Measurements from ENCODE around the gene GAB1.
A peak's percentile ranks its signal among the peaks of the same experiment; 100 is the strongest.

Gene GAB1

DNA sequence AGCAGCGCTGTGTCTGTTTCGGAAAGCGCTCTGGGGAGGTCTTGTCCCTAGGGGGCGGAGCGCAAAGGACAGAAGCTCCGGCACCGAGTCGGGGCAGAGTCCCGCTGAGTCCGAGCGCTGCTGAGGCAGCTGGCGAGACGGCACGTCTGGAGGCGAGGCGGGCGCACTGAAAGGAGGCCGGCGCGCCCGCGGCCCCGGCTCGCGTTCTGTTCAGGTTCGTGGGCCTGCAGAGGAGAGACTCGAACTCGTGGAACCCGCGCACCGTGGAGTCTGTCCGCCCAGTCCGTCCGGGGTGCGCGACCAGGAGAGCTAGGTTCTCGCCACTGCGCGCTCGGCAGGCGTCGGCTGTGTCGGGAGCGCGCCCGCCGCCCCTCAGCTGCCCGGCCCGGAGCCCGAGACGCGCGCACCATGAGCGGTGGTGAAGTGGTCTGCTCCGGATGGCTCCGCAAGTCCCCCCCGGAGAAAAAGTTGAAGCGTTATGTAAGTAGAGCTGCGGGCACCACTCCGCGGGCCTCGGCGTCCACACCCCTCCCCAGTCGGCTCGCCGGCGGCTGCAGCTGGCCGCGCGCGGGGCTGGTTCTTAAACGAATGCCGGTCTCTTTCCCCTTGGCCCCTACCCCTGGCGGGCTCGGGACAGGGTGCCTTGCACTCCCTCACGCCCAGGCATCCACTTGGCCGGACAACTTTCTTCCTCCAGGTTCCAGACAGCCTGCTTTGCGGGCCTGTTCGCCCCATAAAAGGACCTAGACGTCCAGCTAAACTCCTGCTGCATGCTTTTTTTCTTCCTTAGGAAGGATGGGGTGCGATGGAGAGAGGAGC is at the start of gene GAB1:
TSS of gene GAB1 (plus strand) at position 96 of the 819 bp plus-strand sequence. CDS start at position 409, 313 bp downstream.
- FAIRE-seq, result no peak

DNA sequence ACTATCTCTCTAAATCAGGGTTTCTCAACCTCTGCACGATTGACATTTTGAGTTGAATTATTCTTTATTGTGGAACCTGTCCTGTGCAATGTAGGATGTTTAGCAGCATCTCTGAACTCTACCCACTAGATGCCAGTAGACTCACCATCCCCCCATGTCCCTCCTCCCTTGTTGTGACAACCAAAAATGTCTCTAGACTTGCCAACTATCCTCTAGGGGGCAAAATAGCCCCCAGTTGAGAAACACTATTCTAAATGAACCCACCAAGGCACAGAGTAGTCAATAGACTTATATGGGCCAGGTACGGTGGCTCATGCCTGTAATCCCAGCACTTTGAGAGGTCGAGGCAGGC is 49.1 kb upstream of the GAB1 start:
- FAIRE-seq, result no peak

DNA sequence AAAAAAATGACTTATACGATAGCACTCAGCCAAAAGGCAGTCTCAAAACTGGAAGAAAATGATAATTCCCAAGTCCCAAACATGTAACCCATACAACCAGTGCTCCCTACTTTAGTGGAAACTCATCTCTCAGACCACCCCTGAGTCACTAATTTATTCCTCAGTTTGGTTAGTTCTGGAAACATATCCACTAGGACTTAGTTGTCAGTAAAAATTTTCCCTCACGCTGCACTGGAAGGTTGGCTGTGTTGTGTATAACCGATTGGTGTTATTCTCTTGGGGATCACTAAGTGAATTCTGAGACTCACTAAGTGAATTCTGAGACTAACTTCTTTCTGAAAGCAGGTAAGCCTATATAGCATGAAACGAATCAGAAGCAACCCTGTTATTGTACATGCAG is 48.5 kb upstream of the GAB1 start:
- FAIRE-seq, result no peak

DNA sequence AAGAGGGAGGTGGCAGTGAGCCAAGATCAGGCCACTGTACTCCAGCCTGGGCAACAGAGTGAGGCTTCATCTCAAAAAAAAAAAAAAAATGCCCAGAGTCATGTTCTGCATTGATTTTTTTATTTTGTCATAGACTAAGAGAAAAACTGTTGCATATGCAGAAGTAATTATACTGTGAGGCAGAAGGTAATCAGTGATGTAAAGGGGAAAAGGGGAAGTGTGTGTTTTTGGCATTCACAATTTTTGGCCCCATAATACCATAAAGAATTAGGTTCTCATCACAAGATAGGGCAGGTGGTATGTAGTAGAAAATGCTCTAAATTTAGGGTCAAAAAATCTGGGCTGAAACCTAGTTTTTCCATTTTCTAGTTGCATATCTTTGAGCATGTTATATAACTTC is 47.3 kb upstream of the GAB1 start:
- FAIRE-seq, result no peak

DNA sequence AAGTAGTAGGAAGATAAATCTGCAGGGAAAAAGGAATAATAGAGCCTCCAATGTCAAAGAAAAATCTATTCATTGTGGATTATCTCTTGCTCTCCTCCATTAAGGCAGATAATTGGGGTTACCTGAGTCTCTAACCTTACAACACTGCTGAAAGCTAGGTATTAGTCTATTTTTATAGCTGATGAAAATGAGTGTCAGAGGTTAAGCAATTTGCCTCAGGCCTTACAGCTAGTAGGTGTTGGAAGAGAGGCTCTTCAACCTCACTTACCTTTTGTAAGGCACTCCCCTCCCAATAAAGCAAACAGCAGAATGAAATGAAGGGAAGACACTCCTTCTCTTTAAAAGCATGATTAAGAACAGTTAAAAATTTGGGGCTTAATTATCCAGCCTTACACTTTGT is 45.4 kb upstream of the GAB1 start:
- no peak for FAIRE-seq

DNA sequence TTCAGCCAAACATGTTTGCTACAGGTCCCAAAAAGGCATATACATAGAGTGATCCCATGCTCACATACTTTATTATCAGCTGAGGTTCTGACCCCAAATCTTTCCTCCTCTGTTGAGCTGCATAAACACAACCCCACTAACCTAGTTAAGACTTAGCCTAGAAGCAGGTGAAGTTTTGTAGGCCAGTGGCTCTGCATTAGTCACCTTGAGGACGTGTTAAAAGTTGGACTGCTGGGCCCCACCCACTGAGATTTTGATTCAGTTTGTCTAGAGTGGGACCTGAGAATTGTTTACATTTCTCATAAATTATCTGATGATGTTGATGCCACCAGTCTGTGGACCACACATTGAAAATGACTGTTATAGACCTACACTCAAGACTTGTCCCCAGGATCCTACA is 43.8 kb upstream of the GAB1 start:
- FAIRE-seq, result no peak

DNA sequence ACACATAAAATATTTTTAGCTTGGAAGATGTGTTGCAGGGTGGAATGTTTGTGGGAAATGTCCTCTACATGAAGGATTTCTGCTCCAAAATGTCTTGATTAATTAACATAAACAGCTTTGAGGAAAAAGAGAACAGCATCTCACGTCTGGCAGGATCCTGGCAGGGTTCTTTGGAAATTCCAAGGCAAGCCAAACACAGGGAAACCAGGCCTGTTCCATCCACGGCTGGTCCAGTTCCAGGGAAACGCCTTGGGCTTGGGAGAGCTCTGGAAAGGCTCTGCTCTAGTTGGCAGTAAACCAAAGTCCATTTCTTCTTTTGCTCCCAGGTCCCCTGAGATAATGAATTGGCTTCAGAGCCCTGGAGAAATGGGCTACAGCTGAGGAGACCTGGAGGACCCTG is 42.4 kb upstream of the GAB1 start:
- no peak for FAIRE-seq

DNA sequence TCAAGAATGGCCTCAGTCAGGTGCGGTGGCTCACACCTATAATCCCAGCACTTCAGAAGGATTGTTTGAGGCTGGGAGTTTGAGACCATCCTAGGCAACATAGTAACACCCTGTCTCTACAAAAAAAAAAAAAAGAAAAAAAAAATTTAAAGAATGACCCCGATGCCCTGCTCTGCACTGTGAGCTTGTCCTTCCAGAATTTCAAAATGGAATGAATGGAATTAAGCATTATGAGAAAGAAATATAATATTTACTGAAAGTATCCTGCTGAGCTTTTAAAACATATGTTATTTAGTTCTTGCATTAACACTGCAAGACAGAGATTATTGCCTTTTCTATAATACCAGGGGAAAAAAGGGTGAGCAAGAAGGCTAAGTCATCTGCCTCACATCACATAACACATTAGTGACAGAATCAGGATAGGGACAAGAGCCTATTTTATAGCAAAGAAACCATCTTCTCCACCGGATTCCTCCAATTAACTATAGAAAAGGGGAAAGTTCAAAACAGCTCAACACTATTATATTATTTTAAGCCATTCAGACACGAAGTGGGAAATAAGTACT is 41.9 kb upstream of the GAB1 start:
- FAIRE-seq, result no peak

DNA sequence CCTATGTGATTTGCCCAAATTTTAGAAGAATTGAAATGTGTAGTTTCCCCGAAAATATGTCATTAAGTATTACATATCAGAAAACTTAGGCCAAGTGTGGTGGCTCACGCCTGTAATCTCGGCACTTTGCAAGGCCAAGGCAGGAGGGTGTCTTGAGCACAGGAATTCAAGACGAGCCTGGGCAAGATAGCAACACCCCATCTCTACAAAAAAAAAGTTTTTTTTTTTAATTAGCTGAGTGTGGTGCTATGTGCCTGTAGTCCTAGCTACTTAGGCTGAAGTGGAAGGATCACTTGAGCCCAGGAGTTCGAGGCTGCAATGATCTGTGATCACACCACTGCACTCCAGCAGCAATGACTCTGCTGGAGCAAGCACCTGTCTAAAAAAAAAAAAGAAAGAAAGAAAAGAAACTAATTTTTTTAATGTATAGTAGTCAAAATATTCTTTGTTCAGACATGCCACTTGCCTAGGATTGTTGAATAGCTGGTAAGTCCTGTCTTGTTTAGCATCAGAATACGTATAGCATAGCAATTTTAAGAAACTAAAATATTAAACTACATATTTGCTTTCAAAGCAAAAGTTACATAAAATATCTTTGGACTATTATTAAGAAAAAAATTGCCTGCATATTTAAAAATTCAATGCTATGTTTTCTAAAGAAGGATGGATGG is 40.1 kb upstream of the GAB1 start:
- no peak for FAIRE-seq

DNA sequence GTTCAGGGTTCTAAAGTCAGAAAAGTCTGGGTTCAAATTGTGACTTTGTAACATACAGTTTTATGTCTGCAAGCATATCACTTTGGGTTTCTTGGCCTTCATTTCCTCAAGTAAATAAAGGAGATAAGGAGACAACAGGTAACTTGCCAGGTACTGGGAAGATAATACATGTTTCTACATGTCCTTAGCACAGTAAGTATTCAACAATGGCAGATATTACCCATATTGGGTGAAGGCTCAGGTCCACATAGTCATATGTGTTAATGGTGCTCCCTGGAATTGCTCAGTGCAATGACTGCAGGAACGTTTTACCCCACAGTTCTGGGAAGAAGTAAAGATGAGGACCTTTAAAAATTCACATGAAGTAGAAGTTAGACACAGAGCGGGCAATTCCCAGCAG is 35.8 kb upstream of the GAB1 start:
- FAIRE-seq, result no peak

DNA sequence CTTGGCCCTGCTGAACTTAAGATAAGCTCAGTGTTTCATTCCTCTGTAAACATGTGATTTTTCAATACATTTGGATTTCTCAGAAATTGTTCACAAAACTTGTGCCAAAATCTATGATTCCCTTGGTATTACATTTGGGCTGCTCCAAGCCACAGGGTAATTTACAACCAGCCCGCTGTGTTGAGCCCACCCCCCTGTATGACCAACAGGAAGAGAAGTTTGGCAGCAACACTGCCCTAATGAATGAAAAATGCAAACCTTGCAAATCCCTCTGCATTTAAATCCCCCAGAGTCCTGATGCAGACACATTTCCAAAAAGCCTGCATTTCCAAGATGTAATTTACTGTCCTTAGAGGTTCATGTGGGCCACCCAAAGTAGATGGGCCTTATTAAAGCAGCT is 34.1 kb upstream of the GAB1 start:
- FAIRE-seq, result no peak

DNA sequence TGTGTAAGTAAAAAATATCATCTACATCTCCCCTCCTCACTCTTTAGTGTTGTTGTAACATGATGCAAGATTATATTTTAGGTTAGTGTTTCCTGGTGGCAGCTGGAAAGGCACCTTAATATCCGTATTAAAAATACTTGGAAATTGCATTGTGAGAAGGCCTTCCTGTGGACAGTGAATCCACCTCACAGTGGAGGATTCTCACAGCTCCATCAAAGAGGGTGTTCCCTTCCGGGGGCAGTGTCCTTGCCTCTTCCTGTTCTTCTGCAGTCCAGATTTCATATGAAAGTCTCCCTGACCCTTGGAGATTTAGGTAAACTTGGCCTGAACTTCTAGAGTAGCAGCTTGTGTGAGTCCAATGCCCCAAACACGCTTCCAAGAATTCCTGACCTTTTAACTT is 29.9 kb upstream of the GAB1 start:
- no peak for FAIRE-seq

DNA sequence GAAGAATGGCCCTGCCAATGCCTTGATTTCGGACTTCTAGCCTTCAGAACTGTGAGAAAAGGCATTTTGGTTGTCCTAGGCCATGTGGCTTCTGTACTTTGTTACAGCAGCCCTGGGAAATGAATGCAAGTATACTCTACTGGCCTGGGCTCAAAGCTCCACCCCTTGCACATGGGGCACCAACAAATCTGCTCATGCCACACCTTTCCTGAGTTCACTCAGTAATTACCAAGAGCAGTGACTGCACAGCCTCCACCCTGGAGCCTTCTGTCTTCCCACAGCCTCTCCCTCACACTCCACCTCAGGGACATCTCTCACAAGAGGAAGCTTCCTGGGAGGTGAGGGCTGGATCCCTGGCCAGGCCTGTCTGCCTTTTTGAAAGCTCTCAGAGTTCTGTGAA is 29.1 kb upstream of the GAB1 start:
- FAIRE-seq, result no peak

DNA sequence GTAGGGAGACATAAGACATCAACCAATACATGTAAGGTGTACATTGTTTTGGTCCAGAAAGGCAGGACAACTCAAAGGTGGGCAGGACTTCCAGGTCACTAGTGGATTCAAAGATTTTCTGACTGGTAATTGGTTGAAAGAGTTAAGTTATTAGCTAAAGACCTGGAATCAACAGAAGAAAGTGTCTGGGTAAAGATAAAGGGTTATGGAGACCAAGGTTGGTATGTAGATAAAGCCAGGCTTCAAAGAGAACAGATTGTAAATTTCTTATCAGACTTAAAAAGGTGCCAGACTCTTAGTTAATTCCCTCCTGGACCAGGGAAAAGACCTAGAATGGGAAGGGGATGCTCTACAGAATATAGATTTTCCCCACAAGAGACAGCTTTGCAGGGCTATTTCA is 28.3 kb upstream of the GAB1 start:
- no peak for FAIRE-seq

DNA sequence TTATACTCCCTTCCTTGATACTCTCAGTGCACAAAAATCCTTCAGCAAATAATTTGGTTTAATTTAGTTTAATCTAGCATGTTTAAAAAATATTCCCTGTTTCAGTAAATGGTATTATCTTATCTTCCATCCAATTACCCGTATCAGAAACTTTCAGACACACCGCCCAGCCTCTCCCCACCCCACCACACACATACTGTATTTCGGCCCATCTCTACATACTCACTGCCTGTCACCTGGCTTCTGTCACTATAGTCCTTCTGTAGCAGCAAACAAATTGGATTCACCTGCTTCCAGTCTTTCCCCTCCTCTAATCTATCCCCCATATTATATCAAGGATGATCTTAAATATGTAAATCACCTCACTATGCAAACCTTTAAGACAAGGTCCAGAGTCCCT is 24.8 kb upstream of the GAB1 start:
- no peak for FAIRE-seq

DNA sequence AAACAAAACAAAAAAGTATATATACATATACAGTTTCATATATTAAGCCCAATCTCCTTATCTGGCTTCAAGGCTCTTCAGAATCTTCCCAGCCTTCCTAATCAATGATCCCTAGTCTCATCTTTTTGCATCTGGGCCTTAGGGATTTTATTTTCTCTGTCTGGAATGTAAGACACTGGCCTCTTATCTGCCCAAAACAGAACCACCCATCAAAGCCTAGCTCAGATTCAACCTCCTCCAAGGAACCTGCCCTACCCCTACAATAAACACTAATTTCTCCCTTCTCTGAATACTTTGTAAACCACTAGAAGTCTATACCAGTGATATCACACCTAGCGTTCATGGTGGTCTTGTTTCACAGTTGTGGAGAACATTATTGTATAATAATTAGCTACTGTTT is 23.2 kb upstream of the GAB1 start:
- FAIRE-seq, result no peak

DNA sequence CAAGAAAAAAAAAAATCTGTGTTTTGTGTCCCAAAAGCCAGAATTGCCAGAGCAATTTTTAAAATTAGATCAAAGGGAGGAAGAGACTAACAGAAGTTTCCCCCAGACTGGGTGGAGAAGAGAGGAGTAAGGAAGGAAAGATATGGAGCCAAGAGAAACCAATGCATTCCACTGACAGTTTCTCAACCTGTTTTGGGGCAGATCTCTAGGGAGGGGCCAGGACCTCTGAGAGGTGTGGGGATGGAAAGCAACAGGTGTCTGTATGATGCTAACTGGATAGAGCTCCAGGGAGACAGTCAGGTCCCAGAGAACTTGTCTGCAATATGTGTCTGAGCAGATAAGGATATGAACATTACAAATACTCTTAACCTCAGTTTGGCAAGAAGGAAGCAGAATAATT is 22.7 kb upstream of the GAB1 start:
- no peak for FAIRE-seq

DNA sequence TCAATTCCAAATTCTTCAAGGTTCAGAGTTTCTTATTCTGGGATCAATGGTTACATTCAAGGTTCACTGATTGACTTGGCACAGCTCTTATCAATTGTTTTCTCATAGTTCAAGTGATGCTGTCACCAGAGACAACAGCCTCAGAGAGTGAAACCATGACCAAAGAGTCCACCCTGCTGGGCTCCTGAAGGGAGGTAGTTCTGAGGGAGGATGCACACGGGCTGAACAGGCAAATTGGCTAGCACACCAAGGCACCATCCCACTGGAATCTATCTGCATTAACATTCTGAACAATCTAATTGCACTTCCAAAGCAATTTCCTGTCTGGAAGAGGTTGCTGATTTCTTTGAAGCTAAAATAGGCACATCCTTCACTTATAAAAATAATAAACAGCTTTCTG is 16.6 kb upstream of the GAB1 start:
- FAIRE-seq, result no peak

DNA sequence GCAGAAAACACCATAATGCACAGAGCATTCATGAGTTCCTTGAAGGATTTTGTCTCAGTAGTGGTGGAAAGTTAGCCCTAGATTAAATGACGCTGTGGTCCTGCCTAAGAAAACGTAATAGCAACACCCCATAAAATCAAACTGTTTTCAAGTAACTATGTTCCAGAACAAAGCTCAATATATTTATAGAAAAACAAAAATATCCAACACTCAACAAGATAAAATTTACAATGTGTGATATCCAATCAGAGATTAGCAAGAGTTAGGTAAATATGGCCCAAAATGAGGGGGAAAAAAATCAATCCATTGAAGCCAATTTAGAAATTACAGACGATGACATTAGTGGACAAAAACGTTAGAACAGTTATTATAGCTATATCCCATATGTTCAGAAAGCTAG is 9.9 kb upstream of the GAB1 start:
- FAIRE-seq, result no peak

DNA sequence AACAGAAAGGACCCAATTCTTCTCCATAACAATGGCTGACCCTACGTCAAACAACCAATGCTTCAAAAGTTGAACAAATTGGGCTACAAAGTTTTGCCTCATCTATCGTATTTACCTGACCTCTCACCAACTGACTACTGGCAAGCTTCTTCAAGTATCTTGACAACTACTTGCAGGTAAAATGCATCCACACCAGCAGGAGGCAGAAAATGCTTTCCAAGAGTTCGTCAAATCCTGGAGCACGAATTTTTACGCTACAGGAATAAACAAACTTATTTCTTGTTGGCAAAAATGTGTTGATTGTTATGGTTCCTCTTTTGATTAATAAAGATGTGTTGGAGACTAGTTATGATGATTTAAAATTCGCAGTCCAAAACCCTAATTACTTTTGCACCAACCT is 6.7 kb upstream of the GAB1 start:
- FAIRE-seq, result no peak

DNA sequence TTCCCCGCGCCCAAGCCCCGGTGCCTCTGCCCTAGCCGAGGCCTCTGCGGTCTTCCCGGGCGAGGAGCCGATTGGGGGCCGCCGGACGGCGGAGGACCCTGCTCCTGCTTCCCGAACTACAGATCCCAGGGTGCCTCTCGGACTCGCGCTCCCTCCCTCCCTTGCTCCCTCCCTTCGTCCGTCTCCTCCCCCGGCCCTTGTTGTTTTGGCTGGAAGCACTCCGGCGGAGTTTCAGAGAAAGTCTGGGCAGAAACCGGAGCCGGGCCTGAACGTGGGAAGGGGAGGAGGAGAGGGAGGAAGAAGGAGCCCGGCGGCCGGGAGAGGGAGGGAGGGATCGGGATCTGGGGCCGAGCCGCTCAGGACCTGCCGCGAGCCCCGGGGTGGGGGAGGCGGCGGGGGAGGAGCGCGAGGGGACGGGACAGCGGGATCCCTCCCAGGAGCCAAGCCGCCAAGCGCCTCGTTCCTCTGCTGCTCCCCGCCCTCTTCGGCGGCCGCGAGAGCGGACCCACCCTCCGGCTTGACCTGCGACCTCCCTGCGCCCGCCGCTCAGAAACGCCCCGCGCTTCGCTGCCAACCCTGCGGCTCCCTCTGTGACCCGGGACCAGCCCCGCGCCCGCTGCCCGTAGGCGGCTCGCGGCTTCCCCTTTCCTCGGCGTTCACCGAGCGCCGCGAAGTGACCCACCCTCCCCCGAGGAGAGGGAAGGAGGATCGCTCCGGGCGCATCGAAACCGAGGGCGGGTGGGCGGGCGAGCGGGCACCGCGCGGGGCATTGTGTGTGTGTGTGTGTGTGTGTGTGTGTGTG is 496 bp upstream of the GAB1 start:
- FAIRE-seq, result peak; percentile 67

DNA sequence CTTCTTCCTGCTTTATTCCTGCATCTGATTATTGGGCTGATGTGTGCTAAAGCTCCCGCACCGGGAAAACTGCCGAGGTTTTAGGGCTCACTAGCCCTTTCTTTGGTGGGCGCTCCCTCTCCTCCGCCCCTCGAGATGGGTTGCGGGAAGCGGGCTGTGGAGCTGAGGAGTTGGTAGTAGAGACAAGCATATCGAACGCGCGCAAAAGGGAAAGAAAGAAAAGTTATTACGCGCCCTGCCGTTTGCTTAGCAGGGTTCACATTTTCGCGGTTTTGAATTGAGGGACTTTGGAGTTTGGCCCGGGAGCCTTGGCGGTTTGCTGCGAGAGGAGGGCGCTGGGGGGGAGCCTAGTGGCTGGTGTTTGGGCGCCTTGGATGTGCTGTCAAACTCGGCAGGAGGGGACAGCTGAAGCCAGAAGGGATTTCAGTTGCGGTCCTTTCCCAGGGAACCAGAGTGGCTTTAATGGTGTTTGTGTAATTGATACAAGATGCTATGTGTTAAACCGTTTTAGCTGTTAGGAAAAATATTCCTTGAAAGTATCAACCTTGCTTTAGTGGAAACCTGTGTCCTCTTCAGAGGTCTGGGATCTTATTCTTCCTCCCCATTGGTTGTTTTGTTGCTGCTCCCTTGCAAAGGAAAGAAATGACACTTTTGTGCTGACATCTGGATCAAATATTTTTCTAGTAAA is 1.1 kb downstream of the GAB1 start:
- FAIRE-seq, result no peak

DNA sequence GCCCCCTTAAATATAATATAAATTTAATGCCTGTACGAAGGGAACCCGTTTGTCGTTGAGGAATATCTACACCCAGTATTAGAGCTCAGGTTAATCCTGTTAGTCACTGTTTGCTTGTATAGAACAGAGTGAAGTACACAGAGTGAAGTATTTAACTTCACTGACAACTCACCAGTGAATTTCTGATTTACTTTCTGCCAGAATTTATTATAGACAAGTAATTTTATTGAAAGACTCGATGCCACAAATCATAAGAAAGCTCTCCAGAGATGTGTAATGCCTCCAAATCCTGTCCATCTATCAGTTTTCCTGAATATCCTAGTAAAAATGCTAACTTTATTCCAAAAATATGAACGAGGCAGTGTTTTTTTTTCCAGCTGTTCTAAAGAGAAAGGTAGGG is 1.6 kb downstream of the GAB1 start:
- no peak for FAIRE-seq
